ENCODE measurements around the gene USP26. TPM values are rescaled to one million over a fixed set of nuclear protein-coding genes. Genes with fewer than 3 reads are reported as not detected.

USP26 gene
- total RNA-seq, 2 donors from 2014 or later: not detected

GRCh38 chrX:133018229-133018628 is 78.7 kb downstream of the USP26 start:
- H3K36me3 ChIP-seq (replicated peaks in 1 of 2; ENCODE audit: insufficient read depth in 1 of 2, low read depth in 2 of 2): no peaks in the 10 kb centered on the region
- TF ChIP-seq CTCF (IDR thresholded peaks at IDR 0.05) (no peak), POLR2A (IDR thresholded peaks at IDR 0.05) (no peak)
- H3K4me1 ChIP-seq: no peaks in the 10 kb centered on the region
- ATAC-seq: no peak
- no peak overlapping the region for H3K4me3 ChIP-seq
- H3K27ac ChIP-seq: no peak overlapping the region
- 80 to 86% methylated on average over 3 of the region's 3 CpGs for WGBS, 2 donors
- intact Hi-C loops (cut with DNase I): no loop called here
- no peak for DNase-seq
- H3K9me3 ChIP-seq: no peaks in the 10 kb centered on the region
- no peaks in the 10 kb centered on the region for H3K27me3 ChIP-seq

- intact Hi-C loops (cut with DNase I): no loop called here
- Histone ChIP-seq H3K36me3 (replicated peaks in 1 of 2; ENCODE audit: insufficient read depth in 1 of 2, low read depth in 2 of 2) (no peaks in the 10 kb centered on the region), H3K9me3 (no peaks in the 10 kb centered on the region), H3K4me1 (no peaks in the 10 kb centered on the region), H3K4me3 (no peak overlapping the region), H3K27ac (no peak overlapping the region), H3K27me3 (no peaks in the 10 kb centered on the region)
- TF ChIP-seq CTCF (IDR thresholded peaks at IDR 0.05) (no peak), POLR2A (IDR thresholded peaks at IDR 0.05) (no peak)
- WGBS, 2 donors: 93 to 96% methylated on average over 3 of the region's 3 CpGs
- no peak for DNase-seq
- ATAC-seq: no peak
Measured at GRCh38 chrX:133007458-133007857, 89.5 kb downstream of the USP26 start.

GRCh38 chrX:133005616-133006015 is 91.3 kb downstream of the USP26 start:
- Histone ChIP-seq H3K36me3 (replicated peaks in 1 of 2; ENCODE audit: insufficient read depth in 1 of 2, low read depth in 2 of 2) (no peaks in the 10 kb centered on the region), H3K4me3 (no peak overlapping the region), H3K27ac (no peak overlapping the region), H3K27me3 (no peaks in the 10 kb centered on the region), H3K9me3 (no peaks in the 10 kb centered on the region), H3K4me1 (no peaks in the 10 kb centered on the region)
- ATAC-seq (no peak), DNase-seq (no peak)
- no peak for TF ChIP-seq CTCF (IDR thresholded peaks at IDR 0.05)
- TF ChIP-seq POLR2A (IDR thresholded peaks at IDR 0.05): no peak
- intact Hi-C loops (cut with DNase I): no loop called here
- WGBS, 2 donors: 83% methylated on average over 1 of the region's 1 CpG; no CpG with 5 or more reads in 1 of the 2 donors

DNA sequence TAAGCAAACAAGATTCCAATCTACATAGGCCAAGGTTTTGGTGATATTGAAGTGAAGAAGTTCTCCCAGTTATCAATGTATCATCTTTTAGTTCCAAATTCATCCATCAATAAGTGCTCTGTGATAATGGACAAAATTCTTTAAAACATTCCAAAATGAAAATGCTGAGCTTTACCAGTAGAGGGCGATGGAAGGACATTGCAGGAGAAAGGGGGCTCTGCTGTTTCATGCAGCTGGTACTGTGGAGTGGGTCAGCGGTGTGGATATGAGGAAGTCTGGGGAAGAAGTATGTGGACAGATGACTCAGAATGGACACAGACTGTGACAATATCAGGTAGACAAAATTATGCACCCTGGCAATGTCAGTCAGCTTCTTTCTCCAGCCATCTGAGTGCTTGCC is 91.9 kb downstream of the USP26 start:
- Histone ChIP-seq H3K9me3 (no peaks in the 10 kb centered on the region), H3K27ac (no peak overlapping the region), H3K4me1 (no peaks in the 10 kb centered on the region), H3K36me3 (replicated peaks in 1 of 2; ENCODE audit: insufficient read depth in 1 of 2, low read depth in 2 of 2) (no peaks in the 10 kb centered on the region), H3K27me3 (no peaks in the 10 kb centered on the region), H3K4me3 (no peak overlapping the region)
- intact Hi-C loops (cut with DNase I): no loop called here
- no peak for DNase-seq
- TF ChIP-seq POLR2A (IDR thresholded peaks at IDR 0.05) (no peak), CTCF (IDR thresholded peaks at IDR 0.05) (peak in 5 of 7 experiments; percentile 34 to 51 (median 46))
- no peak for ATAC-seq
- WGBS, 2 donors: 14 to 17% methylated on average over 2 of the region's 2 CpGs

DNA sequence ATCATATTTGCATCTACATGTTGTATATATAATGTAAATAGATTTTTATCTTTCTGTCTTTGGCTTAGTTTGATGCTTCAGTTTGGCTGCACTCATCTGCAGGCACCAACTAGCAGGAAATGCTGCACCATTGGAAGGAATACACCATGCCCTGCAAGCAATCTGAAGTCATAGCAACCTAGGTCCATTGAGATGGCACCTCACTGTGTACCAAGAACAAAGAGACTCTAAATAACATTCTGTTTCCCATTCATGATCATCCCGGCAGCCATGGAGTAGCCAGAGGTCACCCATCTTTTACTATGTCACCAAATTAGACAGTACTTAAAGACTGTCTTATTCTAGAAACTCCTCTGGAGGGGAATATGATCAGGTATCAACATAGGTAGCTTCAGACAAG is 97.7 kb downstream of the USP26 start:
- no peak for DNase-seq
- no peaks in the 10 kb centered on the region for H3K36me3 ChIP-seq (replicated peaks in 1 of 2; ENCODE audit: insufficient read depth in 1 of 2, low read depth in 2 of 2)
- H3K4me3 ChIP-seq: no peak overlapping the region
- TF ChIP-seq POLR2A (IDR thresholded peaks at IDR 0.05) (no peak), CTCF (IDR thresholded peaks at IDR 0.05) (no peak)
- ATAC-seq: no peak
- H3K9me3 ChIP-seq: no peaks in the 10 kb centered on the region
- WGBS, 2 donors: 77 to 100% methylated on average over 1 of the region's 1 CpG
- H3K27ac ChIP-seq: no peak overlapping the region
- no peaks in the 10 kb centered on the region for H3K27me3 ChIP-seq
- intact Hi-C loops (cut with DNase I): no loop called here
- no peaks in the 10 kb centered on the region for H3K4me1 ChIP-seq

All from body of pancreas (tissue), 4 donors.